Measurements from ENCODE around the gene PHACTR3.

The PHACTR3 gene

DNA sequence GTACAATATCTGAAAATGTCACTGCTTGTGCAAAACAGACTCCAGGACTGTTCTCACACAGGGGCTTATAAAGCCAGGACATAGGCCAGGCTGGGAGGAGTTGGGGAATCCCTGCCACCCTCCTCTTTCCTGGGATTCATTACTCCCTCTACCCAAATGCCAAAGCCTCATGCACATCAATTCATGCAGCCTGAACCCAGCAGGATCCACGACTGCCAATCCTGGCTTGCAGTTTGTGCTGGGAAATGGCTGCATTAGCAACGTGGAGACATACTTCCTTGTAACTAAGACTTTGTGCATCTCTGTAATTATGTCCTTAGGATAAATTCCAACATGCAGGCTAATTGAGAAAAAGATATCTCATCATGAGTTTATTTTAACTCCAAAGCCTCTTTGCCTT, 185.3 kb downstream of the PHACTR3 start:
- TF ChIP-seq, protein P1, sequence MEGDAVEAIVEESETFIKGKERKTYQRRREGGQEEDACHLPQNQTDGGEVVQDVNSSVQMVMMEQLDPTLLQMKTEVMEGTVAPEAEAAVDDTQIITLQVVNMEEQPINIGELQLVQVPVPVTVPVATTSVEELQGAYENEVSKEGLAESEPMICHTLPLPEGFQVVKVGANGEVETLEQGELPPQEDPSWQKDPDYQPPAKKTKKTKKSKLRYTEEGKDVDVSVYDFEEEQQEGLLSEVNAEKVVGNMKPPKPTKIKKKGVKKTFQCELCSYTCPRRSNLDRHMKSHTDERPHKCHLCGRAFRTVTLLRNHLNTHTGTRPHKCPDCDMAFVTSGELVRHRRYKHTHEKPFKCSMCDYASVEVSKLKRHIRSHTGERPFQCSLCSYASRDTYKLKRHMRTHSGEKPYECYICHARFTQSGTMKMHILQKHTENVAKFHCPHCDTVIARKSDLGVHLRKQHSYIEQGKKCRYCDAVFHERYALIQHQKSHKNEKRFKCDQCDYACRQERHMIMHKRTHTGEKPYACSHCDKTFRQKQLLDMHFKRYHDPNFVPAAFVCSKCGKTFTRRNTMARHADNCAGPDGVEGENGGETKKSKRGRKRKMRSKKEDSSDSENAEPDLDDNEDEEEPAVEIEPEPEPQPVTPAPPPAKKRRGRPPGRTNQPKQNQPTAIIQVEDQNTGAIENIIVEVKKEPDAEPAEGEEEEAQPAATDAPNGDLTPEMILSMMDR (IDR thresholded peaks at IDR 0.05; ENCODE audit: borderline replicate concordance, control extremely low read depth, extremely low read depth, insufficient read depth, missing control alignments), result no peak
- in situ Hi-C loops (cut with MboI; ENCODE audit: low sequenced_read_pairs, unreplicated experiment), result no loop called here
- no peak for DNase-seq (ENCODE audit: low spot score)

DNA sequence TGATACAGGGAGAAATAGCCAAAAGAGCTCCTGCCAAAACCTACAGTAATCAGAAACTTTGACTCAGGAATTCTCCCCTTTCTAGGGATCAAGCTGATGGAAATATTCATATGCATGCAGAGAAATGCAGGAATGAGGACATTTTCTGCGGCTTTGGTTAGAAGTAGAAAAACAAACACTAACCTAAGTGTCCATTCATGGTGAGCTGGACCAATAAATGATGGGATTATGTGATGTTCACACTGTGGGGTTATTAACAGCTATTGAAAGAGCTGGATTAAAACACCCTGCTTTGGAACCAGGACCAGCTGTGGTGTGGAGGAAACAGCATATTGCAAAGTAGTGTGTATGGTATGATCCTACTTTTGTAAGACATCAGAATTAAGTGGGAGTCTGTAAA, 186.0 kb downstream of the PHACTR3 start:
- no peak for DNase-seq (ENCODE audit: low spot score)
- TF ChIP-seq, protein P1 (IDR thresholded peaks at IDR 0.05; ENCODE audit: borderline replicate concordance, control extremely low read depth, extremely low read depth, insufficient read depth, missing control alignments), result no peak
- in situ Hi-C loops (cut with MboI; ENCODE audit: low sequenced_read_pairs, unreplicated experiment), result no loop called here

DNA sequence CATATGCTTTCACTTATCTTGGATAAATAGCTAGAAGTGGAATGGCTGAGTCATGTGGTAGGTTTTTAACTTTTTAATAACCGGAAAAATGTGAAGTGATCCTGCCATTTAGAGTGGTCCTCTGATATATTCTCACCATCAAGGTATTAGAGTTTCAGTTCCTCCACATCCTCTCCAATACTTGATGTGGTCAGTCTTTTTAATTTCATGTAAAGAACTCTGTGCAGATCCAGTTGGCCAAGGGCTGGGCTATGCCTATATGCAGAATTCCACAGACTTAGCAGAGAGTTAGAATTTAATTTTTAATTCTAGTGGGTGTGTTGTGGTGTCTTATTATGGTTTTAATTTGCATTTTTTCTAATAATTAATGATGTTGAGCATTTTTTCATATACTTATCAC, 188.0 kb downstream of the PHACTR3 start:
- TF ChIP-seq, protein P1 (IDR thresholded peaks at IDR 0.05; ENCODE audit: borderline replicate concordance, control extremely low read depth, extremely low read depth, insufficient read depth, missing control alignments), result no peak
- in situ Hi-C loops (cut with MboI; ENCODE audit: low sequenced_read_pairs, unreplicated experiment), result no loop called here
- no peak for DNase-seq (ENCODE audit: low spot score)

DNA sequence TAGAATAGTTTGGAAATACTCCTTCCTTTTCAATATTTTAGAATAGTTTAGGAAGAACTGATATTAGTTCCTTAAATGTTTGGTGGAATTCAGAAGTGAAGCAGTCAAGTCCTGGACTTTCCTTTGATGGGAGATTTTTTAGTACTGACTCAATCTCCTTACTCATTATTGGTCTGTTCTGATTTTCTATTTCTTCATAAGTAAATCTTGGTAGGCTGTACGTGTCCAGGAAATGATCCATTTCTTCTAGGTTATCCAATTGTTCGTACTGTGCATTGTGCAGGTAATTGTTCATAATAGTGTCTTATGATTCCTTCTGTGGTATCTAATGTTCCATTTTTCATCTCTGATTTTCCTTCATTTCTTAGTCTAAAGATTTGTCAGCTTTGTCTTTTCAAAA, 190.2 kb downstream of the PHACTR3 start:
- TF ChIP-seq, protein P1 (IDR thresholded peaks at IDR 0.05; ENCODE audit: borderline replicate concordance, control extremely low read depth, extremely low read depth, insufficient read depth, missing control alignments), result no peak
- in situ Hi-C loops (cut with MboI; ENCODE audit: low sequenced_read_pairs, unreplicated experiment), result no loop called here
- no peak for DNase-seq (ENCODE audit: low spot score)

DNA sequence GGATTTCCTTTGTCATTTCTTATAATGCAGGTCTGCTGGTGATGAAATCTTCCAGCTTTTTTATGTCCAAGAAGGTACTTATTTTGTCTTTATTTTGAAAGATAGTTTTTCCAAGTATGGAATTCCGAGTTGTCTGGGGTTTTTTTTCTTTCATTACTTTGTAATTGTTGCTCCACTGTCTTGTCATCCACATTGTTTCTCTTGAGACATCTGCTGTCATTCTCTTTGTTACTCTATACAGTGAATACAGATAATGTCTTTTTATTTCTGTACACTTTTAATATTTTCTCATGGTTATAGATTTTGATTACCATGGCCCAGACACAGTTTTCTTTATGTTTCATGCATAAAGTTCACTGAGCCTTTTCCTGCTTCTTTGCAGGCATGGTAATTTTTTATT, 196.0 kb downstream of the PHACTR3 start:
- TF ChIP-seq, protein P1 (IDR thresholded peaks at IDR 0.05; ENCODE audit: borderline replicate concordance, control extremely low read depth, extremely low read depth, insufficient read depth, missing control alignments), result no peak
- DNase-seq (ENCODE audit: low spot score), result no peak
- in situ Hi-C loops (cut with MboI; ENCODE audit: low sequenced_read_pairs, unreplicated experiment), result no loop called here

DNA sequence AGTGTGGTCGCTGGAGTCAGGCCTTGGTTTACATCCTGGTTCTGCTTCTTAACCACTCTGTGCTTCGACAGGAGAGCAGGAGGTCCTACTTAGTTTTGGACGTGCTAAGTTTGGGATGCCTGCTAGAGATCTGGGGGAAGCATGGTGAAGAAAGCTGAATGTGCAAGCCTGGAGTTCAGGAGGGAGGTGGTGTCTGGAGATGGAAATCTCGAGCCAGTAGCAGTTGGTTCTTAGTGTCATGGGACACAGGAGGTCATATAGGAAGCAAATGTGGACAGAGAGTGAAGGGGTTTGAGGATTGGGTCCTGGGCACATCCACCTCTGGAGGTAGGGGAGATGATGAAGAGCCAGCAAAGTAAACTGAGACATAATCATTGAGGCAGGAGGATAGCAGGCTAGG, 197.7 kb downstream of the PHACTR3 start:
- in situ Hi-C loops (cut with MboI; ENCODE audit: low sequenced_read_pairs, unreplicated experiment), result no loop called here
- no peak for DNase-seq (ENCODE audit: low spot score)
- TF ChIP-seq, protein P1 (IDR thresholded peaks at IDR 0.05; ENCODE audit: borderline replicate concordance, control extremely low read depth, extremely low read depth, insufficient read depth, missing control alignments), result no peak
